HCT116 (cell line): ENCODE results near the gene SLITRK1. TPM values are rescaled to one million over a fixed set of nuclear protein-coding genes. Genes with fewer than 3 reads are reported as not detected.

ENCODE experiments used
- ATAC-seq: fragments of 200-7000 bp; cut with Tn5 transposase; 2 replicates; pipeline ENCODE4 v1.9.1; 2020; ENCODE audit warnings: mild to moderate bottlenecking, moderate library complexity
- BruUV-seq: library from RNA; stranded (reverse); fragments of 400-500 nt; replicated peaks from 2 replicates; lab custom pipeline; 2021; lab: Mats Ljungman, UMichigan
- CTCF ChIA-PET: fragments of 300-600 bp; sonication (Branson Sonifier 250); formaldehyde crosslinking; loops from one replicate; lab custom pipeline; 2021; ENCODE audit warnings: antibody characterized with exemption; lab: Charles Lee
- POLR2A ChIA-PET: fragments of 300-600, 350-600 bp; sonication (Branson Sonifier 250); formaldehyde crosslinking; loops from one replicate; lab custom pipeline; 2021; ENCODE audit warnings: antibody characterized with exemption; lab: Charles Lee
- RAD21 ChIA-PET, 2 experiments: fragments of 300-600 bp; sonication (Branson Sonifier 250); formaldehyde crosslinking; loops; one replicate each; lab custom pipeline; 2023; ENCODE audit warnings: low total read pairs in 2 of 2; ENCODE audit not compliant: uncharacterized antibody in 2 of 2, unreplicated experiment in 2 of 2, low non-redundant PET in 1 of 2; lab: Charles Lee
- DNase-seq: peaks from one replicate; pipeline ENCODE4 v3.0.0-alpha.2; 2010; ENCODE audit warnings: low read depth, low spot score
- H2AFZ ChIP-seq: fragments of 200-600 bp; shearing (Covaris generic), sonication (generic); 2 replicates; pipeline ENCODE4 v1.6.1; 2017; ENCODE audit warnings: low read depth, mixed run types, mixed read lengths, antibody characterized with exemption, low read length; ENCODE audit not compliant: poor library complexity, severe bottlenecking
- H3K27ac ChIP-seq: 2 replicates; pipeline ENCODE4 v1.5.1; 2012; ENCODE audit warnings: low read depth, low read length
- H3K27me3 ChIP-seq: fragments of 200-600 bp; sonication (generic); 2 replicates; pipeline ENCODE4 v1.6.1; 2016; ENCODE audit warnings: mixed run types, low read length, mixed read lengths; ENCODE audit not compliant: insufficient read depth
- H3K36me3 ChIP-seq, 2 experiments: fragments of 200-500 bp in 1 of 2; fragments of 200-600 bp in 1 of 2; sonication (Bioruptor generic) in 1 of 2; sonication (generic) in 1 of 2; 2 replicates each; pipeline versions ENCODE4 v1.5.1 to v1.6.1; 2014 to 2016; ENCODE audit warnings: low read length in 2 of 2, inconsistent platforms in 1 of 2, mixed read lengths in 1 of 2, mixed run types in 1 of 2; ENCODE audit not compliant: insufficient read depth in 2 of 2, control insufficient read depth in 1 of 2
- H3K4me1 ChIP-seq, 2 experiments: fragments of 200-600 bp in 1 of 2; sonication (generic) in 1 of 2; 2 replicates each; pipeline versions ENCODE4 v1.5.1 to v1.6.1; 2012 to 2017; ENCODE audit warnings: low read length in 2 of 2, inconsistent platforms in 1 of 2, mild to moderate bottlenecking in 1 of 2, mixed read lengths in 1 of 2, mixed run types in 1 of 2, moderate library complexity in 1 of 2; ENCODE audit not compliant: insufficient read depth in 2 of 2, control insufficient read depth in 1 of 2
- H3K4me2 ChIP-seq: fragments of 200-600 bp; sonication (generic); 2 replicates; pipeline ENCODE4 v1.6.1; 2017; ENCODE audit warnings: mixed run types, low read length, mixed read lengths
- H3K4me3 ChIP-seq, 2 experiments: fragments of 200-600 bp in 1 of 2; sonication (generic) in 1 of 2; replicated peaks in 1 of 2; 2 replicates each; pipeline ENCODE4 v1.5.1; 2011 to 2016; ENCODE audit warnings: low read length in 2 of 2, control low read depth in 1 of 2, low read depth in 1 of 2, mild to moderate bottlenecking in 1 of 2, mixed read lengths in 1 of 2, mixed run types in 1 of 2
- H3K79me2 ChIP-seq: fragments of 200-600 bp; sonication (generic); 2 replicates; pipeline ENCODE4 v1.6.1; 2017; ENCODE audit warnings: mild to moderate bottlenecking, mixed run types, low read length, moderate library complexity, mixed read lengths; ENCODE audit not compliant: insufficient read depth
- H3K9ac ChIP-seq: fragments of 200-600 bp; sonication (generic); 2 replicates; pipeline ENCODE4 v1.6.1; 2016; ENCODE audit warnings: low read length, mixed read lengths
- H3K9me2 ChIP-seq: fragments of 200-600 bp; sonication (generic), shearing (Covaris generic); 2 replicates; pipeline ENCODE4 v1.6.1; 2017; ENCODE audit warnings: mixed run types, mild to moderate bottlenecking, moderate library complexity; ENCODE audit not compliant: insufficient read depth
- H3K9me3 ChIP-seq, 2 experiments: fragments of 200-500 bp in 1 of 2; fragments of 200-600 bp in 1 of 2; sonication (Bioruptor generic) in 1 of 2; sonication (generic) in 1 of 2; 2 replicates each; pipeline ENCODE4 v1.6.1; 2014 to 2017; ENCODE audit warnings: low read length in 2 of 2, mixed read lengths in 2 of 2, inconsistent platforms in 1 of 2, low read depth in 1 of 2, mild to moderate bottlenecking in 1 of 2, mixed run types in 1 of 2, moderate library complexity in 1 of 2; ENCODE audit not compliant: control insufficient read depth in 1 of 2, insufficient read depth in 1 of 2
- H4K20me1 ChIP-seq: fragments of 200-600 bp; sonication (generic), shearing (Covaris generic); 2 replicates; pipeline ENCODE4 v1.6.1; 2017; ENCODE audit warnings: mixed run types, mild to moderate bottlenecking, moderate library complexity; ENCODE audit not compliant: insufficient read depth
- ATF3 ChIP-seq: IDR thresholded peaks from 2 replicates; pipeline ENCODE4 v1.6.1; 2012
- CBX3 ChIP-seq: IDR thresholded peaks from 2 replicates; pipeline ENCODE4 v1.6.1; 2012; ENCODE audit warnings: low read depth
- CEBPB ChIP-seq: IDR thresholded peaks from 2 replicates; pipeline ENCODE4 v1.6.1; 2012; ENCODE audit warnings: low read depth
- CTCF ChIP-seq, 3 experiments: fragments of 200-600 bp in 1 of 3; sonication (generic) in 1 of 3; IDR thresholded peaks in 2 of 3; conservative IDR thresholded peaks in 1 of 3; 2 replicates each; pipeline ENCODE4 v1.5.1; 2012 to 2017; ENCODE audit warnings: low read depth in 2 of 3, low read length in 2 of 3, antibody characterized with exemption in 1 of 3, borderline replicate concordance in 1 of 3, control low read depth in 1 of 3, mild to moderate bottlenecking in 1 of 3, mixed read lengths in 1 of 3, mixed run types in 1 of 3, moderate library complexity in 1 of 3; ENCODE audit not compliant: insufficient read depth in 1 of 3
- EGR1 ChIP-seq: IDR thresholded peaks from 2 replicates; pipeline ENCODE4 v1.6.1; 2012; ENCODE audit warnings: low read depth
- EZH2 ChIP-seq: fragments of 200-600 bp; sonication (generic); IDR thresholded peaks from 2 replicates; pipeline ENCODE4 v1.6.1; 2017; ENCODE audit warnings: antibody characterized with exemption, mixed run types
- JUND ChIP-seq: IDR thresholded peaks from 2 replicates; pipeline ENCODE4 v1.6.1; 2012
- MAX ChIP-seq: IDR thresholded peaks from 2 replicates; pipeline ENCODE4 v1.6.1; 2012
- POLR2A ChIP-seq: IDR thresholded peaks from 2 replicates; pipeline ENCODE4 v1.7.0; 2011; ENCODE audit warnings: borderline replicate concordance; ENCODE audit not compliant: insufficient read depth, insufficient read length; ENCODE audit errors: extremely low read depth
- POLR2AphosphoS5 ChIP-seq: IDR thresholded peaks from 2 replicates; pipeline ENCODE4 v1.6.1; 2011; ENCODE audit warnings: mild to moderate bottlenecking, low read depth, low read length, moderate library complexity
- RAD21 ChIP-seq: IDR thresholded peaks from 2 replicates; pipeline ENCODE4 v1.6.1; 2012; ENCODE audit warnings: low read depth, mild to moderate bottlenecking
- ZBTB33 ChIP-seq: IDR thresholded peaks from 2 replicates; pipeline ENCODE4 v1.6.1; 2011; ENCODE audit warnings: mild to moderate bottlenecking, low read length, moderate library complexity; ENCODE audit not compliant: insufficient replicate concordance; ENCODE audit errors: extremely low read depth
- ZNF274 ChIP-seq: fragments of 200-500 bp; sonication (Bioruptor generic); IDR thresholded peaks from 2 replicates; pipeline ENCODE4 v1.6.1; 2014; ENCODE audit warnings: mild to moderate bottlenecking, low read depth, low read length, inconsistent platforms
- intact Hi-C: fragments of 100-400 bp; cut with micrococcal nuclease; formaldehyde crosslinking; loops from 2 replicates; pipeline ENCODE4 v1.10.0; 2022
- total RNA-seq: library from RNA; stranded (reverse); gene quantifications from one replicate; pipeline ENCODE4 v1.2.1, GENCODE V29; 2021; ENCODE audit not compliant: unreplicated experiment

SLITRK1 gene
- total RNA-seq, 1 experiment from 2014 or later, result not detected

- no peaks in the 10 kb centered on the region for H4K20me1 ChIP-seq
- no peaks in the 10 kb centered on the region for H3K9me2 ChIP-seq
- H3K9ac ChIP-seq, result no peak overlapping the region
- no peaks in the 10 kb centered on the region for H3K79me2 ChIP-seq
- no peak for DNase-seq
- ChIA-PET RAD21 (no interaction called here), POLR2A (no interaction called here), CTCF (no interaction called here)
- BruUV-seq, result no TSS peak
- no peaks in the 10 kb centered on the region; a peak in 1 of 4 replicates for H3K36me3 ChIP-seq
- H3K27ac ChIP-seq, result no peak overlapping the region
- TF ChIP-seq JUND (no peak), POLR2A (no peak), MAX (no peak), CBX3 (no peak), ZNF274 (no peak)
- no peaks in the 10 kb centered on the region for H3K27me3 ChIP-seq
- intact Hi-C loops, result no loop called here
- no peak overlapping the region for H2AFZ ChIP-seq
- H3K4me3 ChIP-seq, result no peak overlapping the region
- no peak overlapping the region for H3K4me2 ChIP-seq
- no peak for ATAC-seq
- H3K9me3 ChIP-seq, result no peaks in the 10 kb centered on the region
- no peaks in the 10 kb centered on the region for H3K4me1 ChIP-seq
Observed at GRCh38 chr13:83865161-83866137, 16.8 kb downstream of the SLITRK1 start.

- no peak overlapping the region for H3K9ac ChIP-seq
- RAD21 ChIA-PET, result no interaction called here
- no peaks in the 10 kb centered on the region for H3K4me1 ChIP-seq
- CTCF ChIA-PET, result no interaction called here
- no peak overlapping the region for H3K4me3 ChIP-seq
- H2AFZ ChIP-seq, result no peak overlapping the region
- H3K9me3 ChIP-seq, result no peaks in the 10 kb centered on the region
- H3K79me2 ChIP-seq, result no peaks in the 10 kb centered on the region
- DNase-seq (no peak), ATAC-seq (no peak)
- H3K4me2 ChIP-seq, result no peak overlapping the region
- H3K9me2 ChIP-seq, result no peaks in the 10 kb centered on the region
- no peaks in the 10 kb centered on the region for H3K36me3 ChIP-seq
- intact Hi-C loops, result no loop called here
- no TSS peak for BruUV-seq
- no peaks in the 10 kb centered on the region for H4K20me1 ChIP-seq
- no peak overlapping the region for H3K27ac ChIP-seq
- H3K27me3 ChIP-seq, result no peaks in the 10 kb centered on the region
- POLR2A ChIA-PET, result no interaction called here
- TF ChIP-seq CBX3 (no peak), EZH2 (no peak), RAD21 (no peak), ZBTB33 (no peak), CTCF (IDR thresholded peaks at IDR 0.05 in 2 of 3, conservative IDR thresholded peaks at IDR 0.05 in 1 of 3; ENCODE audit: borderline replicate concordance in 1 of 3, insufficient read depth in 1 of 3, low read depth in 2 of 3, low read length in 2 of 3) (no peak), CEBPB (no peak), ATF3 (no peak), POLR2AphosphoS5 (no peak), EGR1 (no peak), MAX (no peak)
Observed at GRCh38 chr13:83853771-83854170, 28.5 kb downstream of the SLITRK1 start.
